ENCODE measurements around the gene ZKSCAN1.

GRCh38 chr7:100017875-100018274, 2.5 kb downstream of the ZKSCAN1 start:
- TF ChIP-seq CTCF (IDR thresholded peaks at IDR 0.05; ENCODE audit: low read length) (no peak), EZH2 (IDR thresholded peaks at IDR 0.05; ENCODE audit: borderline replicate concordance, low read length) (no peak)

Measured in OCI-LY1 (cell line).